SW 1271 (cell line): ENCODE data around the gene HSBP1L1.

ENCODE experiments used
- DNase-seq, 2 experiments: peaks; one replicate each; lab custom pipeline; 2025; lab: John Stamatoyannopoulos, UW

Gene HSBP1L1

GRCh38 chr18:79964330-79965118 lies at the start of gene HSBP1L1:
Gene HSBP1L1 (plus strand): TSS chr18:79964643. CDS start chr18:79964736, 93 bp downstream.
- DNase-seq = peak; percentile 46 to 51

GRCh38 chr18:79915161-79916127 lies 49.0 kb upstream of the HSBP1L1 start:
- no peak for DNase-seq

- DNase-seq = no peak
Observed at GRCh38 chr18:79916128-79916494, 48.3 kb upstream of the HSBP1L1 start.

GRCh38 chr18:79916546-79917168 lies 47.8 kb upstream of the HSBP1L1 start:
- DNase-seq = no peak

GRCh38 chr18:79917169-79917852 lies 47.1 kb upstream of the HSBP1L1 start:
- no peak for DNase-seq

GRCh38 chr18:79917853-79918614 lies 46.4 kb upstream of the HSBP1L1 start:
- no peak for DNase-seq

- no peak for DNase-seq
Observed at GRCh38 chr18:79918615-79919011, 45.8 kb upstream of the HSBP1L1 start.

- no peak for DNase-seq
Observed at GRCh38 chr18:79919089-79919488, 45.4 kb upstream of the HSBP1L1 start.

GRCh38 chr18:79921984-79922965 lies 42.2 kb upstream of the HSBP1L1 start:
- DNase-seq = no peak

GRCh38 chr18:79922971-79923411 lies 41.5 kb upstream of the HSBP1L1 start:
- no peak for DNase-seq

GRCh38 chr18:79923896-79924585 lies 40.4 kb upstream of the HSBP1L1 start:
- DNase-seq = no peak

- DNase-seq = no peak
Observed at GRCh38 chr18:79924814-79925731, 39.4 kb upstream of the HSBP1L1 start.

GRCh38 chr18:79926306-79926705 lies 38.1 kb upstream of the HSBP1L1 start:
- DNase-seq = no peak

GRCh38 chr18:79926715-79927606 lies 37.5 kb upstream of the HSBP1L1 start:
- DNase-seq = no peak

GRCh38 chr18:79927607-79928562 lies 36.6 kb upstream of the HSBP1L1 start:
- no peak for DNase-seq

GRCh38 chr18:79928563-79928960 lies 35.9 kb upstream of the HSBP1L1 start:
- no peak for DNase-seq
